Fibroblast of skin of abdomen (primary cell): ENCODE data around the gene SIRT2.

Source experiments
- DNase-seq: peaks from one replicate; pipeline ENCODE4 v3.0.0-alpha.2; 2013

SIRT2 gene

DNA sequence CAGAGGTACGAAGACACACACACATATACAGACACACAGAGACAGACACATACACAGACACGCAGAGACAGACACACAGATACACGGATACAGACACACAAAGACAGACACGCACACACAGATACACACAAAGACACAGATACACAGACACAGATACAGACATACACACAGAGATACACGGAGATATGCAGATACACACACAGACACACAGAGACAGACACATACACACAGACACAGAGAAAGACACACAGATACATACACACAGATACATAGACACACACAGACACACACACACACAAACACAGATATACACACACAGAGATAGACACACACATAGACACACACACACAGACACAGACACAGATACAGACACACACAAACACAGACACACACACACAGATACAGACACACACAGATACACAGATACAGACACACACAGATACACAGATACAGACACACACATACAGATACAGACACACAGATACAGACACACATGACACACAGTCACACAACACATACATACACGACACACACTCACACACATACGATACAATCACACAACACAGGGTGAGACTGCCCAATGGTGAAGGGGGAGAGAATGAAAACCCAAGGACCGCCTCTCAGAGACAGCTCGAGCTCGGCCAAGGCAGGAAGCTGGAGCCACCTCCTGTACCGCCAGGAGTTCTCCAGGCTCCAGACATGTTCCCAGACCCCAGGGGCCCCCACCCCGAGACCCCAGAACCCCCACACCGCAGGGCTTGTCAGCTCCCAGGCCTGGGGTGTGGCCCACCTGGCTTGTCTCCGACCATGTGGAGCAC is 21.4 kb upstream of the SIRT2 start:
- DNase-seq = no peak

DNA sequence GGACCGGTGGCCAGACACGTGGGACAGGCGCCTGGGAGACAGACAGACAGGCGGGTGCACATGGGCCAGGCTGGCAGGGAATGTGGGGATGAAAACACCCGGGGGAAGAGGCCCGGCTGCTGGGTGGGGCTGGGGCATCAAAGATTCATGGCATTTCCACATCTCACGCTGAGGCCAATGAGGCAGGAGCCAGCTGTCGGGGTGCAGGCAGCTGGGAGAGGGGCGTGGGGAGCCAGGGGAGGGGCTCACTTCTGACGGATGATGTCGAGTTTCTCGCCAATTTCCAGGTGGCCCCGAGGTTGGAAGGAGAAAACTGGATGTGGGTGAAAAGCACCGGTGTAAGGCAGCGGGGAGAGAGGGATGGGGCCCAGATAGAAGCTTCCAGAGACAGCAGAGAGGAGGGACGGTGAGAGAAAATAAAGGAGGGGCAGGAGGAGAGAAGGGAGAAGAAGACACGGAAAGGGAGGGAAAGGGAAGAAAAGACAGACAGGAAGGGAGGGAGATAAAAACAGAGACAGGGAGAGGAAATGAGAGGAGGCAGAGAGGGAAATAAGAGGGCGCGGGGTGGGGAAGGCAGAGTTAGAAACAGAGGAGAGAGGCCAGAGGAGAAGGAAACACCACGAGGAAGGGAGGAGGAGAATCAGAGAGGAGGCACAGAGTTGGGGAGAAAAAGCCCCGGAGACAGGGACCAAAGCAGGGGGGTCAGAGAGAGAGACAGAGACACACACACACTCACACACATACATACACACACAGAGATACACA is 20.6 kb upstream of the SIRT2 start:
- no peak for DNase-seq

DNA sequence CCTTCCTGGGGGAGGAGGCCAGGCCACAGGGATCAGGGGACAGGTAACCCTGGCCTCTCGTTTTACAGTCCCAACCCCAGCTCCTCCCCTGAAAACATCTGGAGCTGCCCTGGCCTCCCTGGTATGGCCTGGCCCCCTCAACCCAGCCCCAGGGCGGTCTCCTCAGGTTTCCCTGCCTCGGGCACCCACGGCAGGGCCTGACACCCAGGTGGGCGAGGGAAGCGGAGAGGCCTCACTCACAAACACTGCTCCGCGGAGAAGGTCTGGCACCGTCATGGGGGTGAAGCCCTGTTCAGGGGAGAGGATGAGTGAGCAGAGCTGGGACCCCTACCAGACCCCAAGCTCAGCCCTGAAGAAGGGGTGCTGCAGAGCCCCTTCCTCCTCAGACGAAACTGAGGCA is 19.1 kb upstream of the SIRT2 start:
- no peak for DNase-seq

GRCh38 chr19:38917921-38918491 is 18.6 kb upstream of the SIRT2 start:
- DNase-seq = no peak

DNA sequence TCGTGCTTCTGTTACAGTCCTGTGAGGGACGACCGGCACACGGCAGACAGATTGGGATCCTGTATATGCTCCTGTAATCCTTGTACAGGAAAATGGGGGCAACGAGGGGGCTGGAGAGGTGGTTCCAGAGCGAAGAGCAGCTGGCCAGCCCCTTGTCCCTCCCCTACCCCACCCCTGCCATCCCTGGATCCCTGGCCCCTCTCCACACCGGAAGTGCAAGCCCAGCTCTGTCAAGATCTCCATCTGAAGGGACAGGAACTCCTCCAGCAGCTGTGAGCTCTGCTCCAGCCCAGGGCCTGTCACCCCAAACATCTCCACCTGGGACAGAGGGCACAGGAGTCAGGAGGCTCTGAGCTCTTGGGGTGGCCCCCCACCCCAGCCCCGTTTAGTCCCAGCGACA is 18.1 kb upstream of the SIRT2 start:
- no peak for DNase-seq

DNA sequence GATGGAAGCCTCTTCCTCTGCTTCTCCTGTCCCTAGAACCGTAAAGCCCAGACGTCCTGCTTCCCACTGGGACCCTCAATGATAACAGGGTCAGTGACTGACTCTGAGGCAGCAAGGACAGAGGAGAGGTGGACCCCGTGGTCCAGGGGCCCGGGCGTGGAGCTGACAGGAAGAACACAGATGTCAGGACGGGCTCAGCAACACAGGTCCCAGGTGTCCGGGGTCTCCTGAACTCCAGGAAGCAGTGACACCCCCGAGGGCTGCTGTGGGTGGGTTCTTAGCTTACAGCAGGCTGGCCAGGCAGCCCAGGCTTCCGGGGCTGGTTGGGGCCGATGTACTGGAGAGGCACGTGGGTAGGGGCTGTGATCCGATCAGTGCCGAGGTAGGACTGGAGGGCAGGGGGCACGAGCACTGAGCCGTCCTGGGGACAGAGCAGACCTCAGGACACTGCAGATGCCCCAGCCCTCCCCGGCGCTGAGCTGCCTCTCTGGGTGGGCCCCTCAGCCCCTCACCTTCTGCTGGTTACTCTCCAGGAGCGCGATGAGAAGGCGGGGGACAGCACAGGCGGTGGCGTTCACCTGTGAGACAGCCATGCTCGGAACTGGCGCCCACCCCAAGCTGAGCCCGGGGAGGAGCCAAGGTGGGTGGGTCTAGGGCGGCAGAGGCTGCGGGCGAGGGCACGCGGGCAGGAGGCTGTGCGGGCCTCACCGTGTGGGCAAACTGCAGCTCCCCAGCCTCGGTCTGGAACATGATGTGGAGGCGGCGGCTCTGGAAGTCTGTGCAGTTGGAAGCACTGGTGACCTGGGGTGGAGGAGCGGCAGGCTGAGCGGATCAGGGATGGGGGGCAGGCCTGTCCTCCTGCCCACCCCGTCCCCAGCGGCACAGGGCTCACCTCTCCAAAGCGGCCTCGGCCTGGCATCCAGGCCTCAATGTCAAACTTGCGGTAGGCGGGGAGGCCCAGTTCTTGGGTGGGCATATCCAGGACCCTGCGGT is 16.2 kb upstream of the SIRT2 start:
- DNase-seq = no peak

DNA sequence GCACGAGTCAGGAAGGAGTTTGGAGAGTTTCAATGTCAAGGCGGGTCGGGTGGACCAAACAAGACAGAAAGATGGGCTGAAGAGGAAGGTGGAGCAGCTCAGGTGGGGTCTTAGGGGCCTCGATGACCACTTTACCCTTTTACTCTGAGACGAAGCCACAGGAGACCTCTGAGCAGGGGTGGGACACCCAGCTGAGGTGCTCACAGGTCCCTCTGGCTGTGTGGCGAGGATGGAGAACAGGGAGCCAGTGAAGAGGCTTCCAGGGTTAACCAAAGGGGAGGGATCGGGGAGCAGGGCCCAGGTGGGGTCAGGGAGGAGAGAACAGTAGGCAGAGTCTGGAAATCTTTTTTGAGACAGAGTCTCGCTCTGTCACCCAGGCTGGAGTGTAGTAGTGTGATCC is 14.5 kb upstream of the SIRT2 start:
- no peak for DNase-seq

GRCh38 chr19:38912600-38913514 is 13.4 kb upstream of the SIRT2 start:
- DNase-seq = no peak

GRCh38 chr19:38911388-38912001 is 12.1 kb upstream of the SIRT2 start:
- no peak for DNase-seq

DNA sequence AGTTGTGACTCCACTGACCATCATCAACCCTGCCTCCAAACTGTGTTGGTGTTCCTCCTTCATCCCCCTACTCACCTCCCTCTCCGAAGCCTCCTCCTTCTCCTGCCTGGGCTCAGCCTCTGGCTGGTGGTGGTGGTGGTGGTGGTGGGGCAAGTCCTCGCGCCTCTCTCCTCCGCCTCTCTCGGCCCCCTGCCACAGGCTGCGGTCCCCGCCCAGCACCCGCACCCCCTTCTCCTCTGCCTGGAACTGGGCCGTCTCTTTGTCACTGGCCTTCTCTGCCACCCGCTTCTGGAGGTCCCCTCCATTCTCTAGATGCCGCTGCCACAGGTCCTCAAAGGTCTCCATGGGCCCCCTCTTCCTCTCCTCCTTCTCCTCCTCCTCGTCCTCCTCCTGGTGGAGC is 11.1 kb upstream of the SIRT2 start:
- DNase-seq = no peak

GRCh38 chr19:38908911-38909310 is 9.5 kb upstream of the SIRT2 start:
- no peak for DNase-seq

GRCh38 chr19:38907670-38908069 is 8.3 kb upstream of the SIRT2 start:
- no peak for DNase-seq

- DNase-seq = no peak
Observed at GRCh38 chr19:38907227-38907626, 7.8 kb upstream of the SIRT2 start.

GRCh38 chr19:38905620-38906019 is 6.2 kb upstream of the SIRT2 start:
- no peak for DNase-seq

DNA sequence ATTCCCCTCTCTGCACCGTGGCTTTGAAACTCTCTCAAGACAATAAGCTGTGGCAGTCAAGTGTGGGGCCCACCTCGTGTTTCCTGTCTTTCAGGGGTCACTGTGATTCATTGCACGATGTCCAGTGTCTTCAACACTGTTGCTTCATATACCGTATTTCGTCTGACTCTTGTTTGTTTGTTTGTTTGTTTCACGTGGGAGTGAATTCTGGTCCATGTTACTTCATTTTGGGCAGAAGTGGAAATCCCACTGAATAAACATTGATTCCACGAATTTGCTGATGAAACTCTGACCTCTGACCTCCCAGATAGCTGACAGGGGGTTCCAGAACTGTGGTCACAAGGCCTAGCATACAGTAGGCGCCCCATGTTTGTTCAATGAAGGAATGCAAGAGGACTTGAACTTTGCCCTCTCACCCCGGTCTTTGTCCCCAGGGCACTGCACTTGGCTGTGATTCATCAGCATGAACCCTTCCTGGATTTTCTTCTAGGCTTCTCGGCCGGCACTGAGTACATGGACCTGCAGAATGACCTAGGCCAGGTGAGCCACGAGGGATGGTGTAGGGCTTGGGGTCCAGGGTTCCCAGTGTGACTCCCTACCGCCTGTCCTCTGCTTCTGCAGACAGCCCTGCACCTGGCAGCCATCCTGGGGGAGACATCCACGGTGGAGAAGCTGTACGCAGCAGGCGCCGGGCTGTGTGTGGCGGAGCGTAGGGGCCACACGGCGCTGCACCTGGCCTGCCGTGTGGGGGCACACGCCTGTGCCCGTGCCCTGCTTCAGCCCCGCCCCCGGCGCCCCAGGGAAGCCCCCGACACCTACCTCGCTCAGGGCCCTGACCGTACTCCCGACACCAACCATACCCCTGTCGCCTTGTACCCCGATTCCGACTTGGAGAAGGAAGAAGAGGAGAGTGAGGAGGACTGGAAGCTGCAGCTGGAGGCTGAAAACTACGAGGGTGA is 5.4 kb upstream of the SIRT2 start:
- no peak for DNase-seq

DNA sequence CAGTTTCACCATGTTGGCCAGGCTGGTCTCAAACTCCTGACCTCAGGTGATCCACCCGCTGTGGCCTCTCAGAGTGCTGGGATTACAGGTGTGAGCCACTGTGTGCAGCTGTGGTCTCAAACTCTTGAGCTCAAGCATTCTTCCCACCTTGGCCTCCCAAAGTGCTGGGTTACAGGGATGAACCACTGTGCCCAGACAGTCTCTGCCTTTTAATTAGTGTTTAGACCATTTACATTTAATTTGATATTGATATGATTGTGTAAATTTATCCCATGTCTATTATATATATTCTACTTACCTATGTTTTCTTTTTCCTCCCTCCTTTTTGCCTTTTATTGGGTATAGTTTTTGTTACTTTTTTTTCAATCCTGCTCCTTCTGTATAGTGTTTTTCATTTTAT is 2.3 kb upstream of the SIRT2 start:
- DNase-seq = no peak

DNA sequence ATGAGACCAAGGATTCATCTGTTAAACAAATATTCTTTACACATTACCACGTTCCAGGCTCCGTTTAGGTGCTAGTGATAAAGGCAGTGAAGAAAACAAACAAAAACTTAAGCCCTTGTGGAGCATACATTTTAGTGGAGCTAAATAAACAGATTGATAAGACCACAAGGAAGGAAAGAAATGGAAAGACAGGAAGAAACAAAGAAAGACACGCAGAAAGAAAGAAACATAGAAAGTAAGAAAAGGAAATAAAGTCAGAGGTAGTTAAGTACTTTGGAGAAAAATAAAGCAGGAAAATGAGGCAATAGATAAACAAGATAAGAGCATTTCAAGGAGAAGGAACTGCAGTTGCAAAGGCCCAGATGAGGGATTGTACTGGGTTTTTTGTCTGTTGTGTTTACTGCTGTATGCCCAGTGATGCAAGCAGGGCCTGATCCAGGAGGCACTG is 1.3 kb upstream of the SIRT2 start:
- DNase-seq = no peak

GRCh38 chr19:38900202-38900629 is 798 bp upstream of the SIRT2 start:
- DNase-seq = no peak

DNA sequence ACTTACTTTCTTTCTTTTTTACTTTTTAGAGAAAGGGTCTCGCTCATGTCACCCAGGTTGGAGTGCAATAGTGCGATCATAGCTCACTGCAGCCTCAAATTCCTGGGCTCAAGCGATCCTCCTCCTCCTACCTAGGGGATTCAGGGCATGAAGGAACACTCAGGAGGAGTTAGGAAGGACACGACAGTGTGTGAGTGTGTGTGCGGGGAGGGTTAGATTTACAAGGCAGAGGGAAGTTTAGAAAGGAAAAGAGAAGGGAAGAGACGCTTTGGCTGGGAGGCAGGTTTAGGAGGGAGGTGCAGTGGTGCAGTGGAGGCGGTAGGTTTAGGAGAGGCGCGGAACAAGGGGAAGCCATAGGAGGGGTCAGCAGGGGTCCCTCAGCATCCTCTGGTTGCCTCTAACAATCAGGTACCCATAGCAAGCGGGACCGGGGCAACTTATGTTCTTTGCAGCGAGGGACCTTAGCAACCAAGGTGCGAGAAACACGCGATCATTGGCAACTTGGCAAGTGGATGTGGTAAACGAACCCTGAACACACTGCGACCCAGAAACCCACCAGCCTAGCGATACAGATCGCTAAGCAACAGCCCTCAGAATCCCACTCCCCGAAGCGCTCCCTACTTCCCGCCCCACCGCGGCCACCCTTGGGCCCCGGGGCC is 501 bp downstream of the SIRT2 start:
- DNase-seq = no peak
